Panc1 (cell line): ENCODE data around the gene PHF19. TPM values are rescaled to one million over a fixed set of nuclear protein-coding genes. Genes with fewer than 3 reads are reported as not detected.

Experiments
- ATAC-seq: fragments of 200-7000 bp; cut with Tn5 transposase; 2 replicates; pipeline ENCODE4 v1.9.1; 2020; ENCODE audit warnings: mild to moderate bottlenecking, moderate library complexity
- BruUV-seq: library from RNA; stranded (reverse); fragments of 400-500 nt; replicated peaks from 2 replicates; lab custom pipeline; 2021; lab: Mats Ljungman, UMichigan
- CTCF ChIA-PET: fragments of 300-600 bp; sonication (Branson Sonifier 250); formaldehyde crosslinking; loops from one replicate; lab custom pipeline; 2022; ENCODE audit warnings: antibody characterized with exemption; lab: Charles Lee
- POLR2A ChIA-PET: fragments of 300-600 bp; sonication (Branson Sonifier 250); formaldehyde crosslinking; loops from one replicate; lab custom pipeline; 2022; ENCODE audit warnings: antibody characterized with exemption; lab: Charles Lee
- DNase-seq: peaks from one replicate; pipeline ENCODE4 v3.0.0-alpha.2; 2010; ENCODE audit warnings: low read depth, low spot score
- H3K27ac ChIP-seq: 2 replicates; pipeline ENCODE4 v1.5.1; 2011; ENCODE audit warnings: mild to moderate bottlenecking, low read length, inconsistent platforms
- H3K27me3 ChIP-seq: fragments of 200-500 bp; sonication (Bioruptor generic); 2 replicates; pipeline ENCODE4 v1.6.0; 2014; ENCODE audit warnings: low read length, inconsistent platforms; ENCODE audit not compliant: control insufficient read depth, insufficient read depth
- H3K36me3 ChIP-seq: fragments of 200-500 bp; sonication (Bioruptor generic); 2 replicates; pipeline ENCODE4 v1.5.1; 2014; ENCODE audit warnings: inconsistent platforms, mild to moderate bottlenecking, low read length, moderate library complexity; ENCODE audit not compliant: control insufficient read depth, insufficient read depth
- H3K4me1 ChIP-seq: 2 replicates; pipeline ENCODE4 v1.5.1; 2011; ENCODE audit warnings: inconsistent platforms, mild to moderate bottlenecking, low read length, moderate library complexity; ENCODE audit not compliant: control insufficient read depth, insufficient read depth
- H3K4me3 ChIP-seq, 2 experiments: 2 replicates each; pipeline ENCODE4 v1.5.1; 2011 to 2012; ENCODE audit warnings: low read depth in 2 of 2, low read length in 2 of 2, mild to moderate bottlenecking in 2 of 2, inconsistent platforms in 1 of 2, moderate library complexity in 1 of 2
- H3K9me3 ChIP-seq: fragments of 200-500 bp; sonication (Bioruptor generic); 2 replicates; pipeline ENCODE4 v1.5.1; 2014; ENCODE audit warnings: low read depth, mild to moderate bottlenecking, inconsistent platforms, low read length, moderate library complexity; ENCODE audit not compliant: control insufficient read depth, insufficient read depth
- CTCF ChIP-seq: fragments of 450-650 bp; IDR thresholded peaks from 2 replicates; pipeline ENCODE4 v1.5.1; 2017; ENCODE audit warnings: mild to moderate bottlenecking
- POLR2AphosphoS5 ChIP-seq: IDR thresholded peaks from 2 replicates; pipeline ENCODE4 v1.6.1; 2012; ENCODE audit warnings: mild to moderate bottlenecking, low read depth, low read length, moderate library complexity
- SIN3A ChIP-seq: IDR thresholded peaks from 2 replicates; pipeline ENCODE4 v1.6.1; 2012; ENCODE audit warnings: low read depth, mild to moderate bottlenecking, low read length, moderate library complexity, borderline replicate concordance; ENCODE audit not compliant: insufficient read depth
- TCF7L2 ChIP-seq: IDR thresholded peaks from 2 replicates; pipeline ENCODE4 v1.6.1; 2011; ENCODE audit warnings: mild to moderate bottlenecking, low read depth, low read length, inconsistent platforms
- in situ Hi-C: cut with HindIII; loops from 2 replicates; pipeline ENCODE4 v1.10.0; 2016; ENCODE audit warnings: low sequenced_read_pairs, low pct_unique_long_range_greater_than_20kb
- intact Hi-C: fragments of 100-400 bp; cut with micrococcal nuclease; formaldehyde crosslinking; loops from one replicate; pipeline ENCODE4 v1.10.0; 2022; ENCODE audit not compliant: unreplicated experiment
- total RNA-seq: library from RNA; stranded (reverse); gene quantifications from one replicate; pipeline ENCODE4 v1.2.1, GENCODE V29; 2021; ENCODE audit not compliant: unreplicated experiment
- TF ChIP-seq, protein P1 (sequence below), 2 experiments: IDR thresholded peaks; 2 replicates each; pipeline ENCODE4 v1.6.1; 2011 to 2012; ENCODE audit warnings: low read depth in 2 of 2, control low read depth in 1 of 2, low read length in 1 of 2, mild to moderate bottlenecking in 1 of 2, moderate library complexity in 1 of 2; ENCODE audit not compliant: insufficient read depth in 1 of 2

PHF19 gene
- total RNA-seq, 1 experiment from 2014 or later, result 91.1 TPM

- no peak overlapping the region for H3K4me3 ChIP-seq
- DNase-seq (no peak), ATAC-seq (no peak)
- BruUV-seq, result no TSS peak
- intact Hi-C loops (no loop called here), in situ Hi-C loops (no loop called here)
- ChIA-PET CTCF (no interaction called here), POLR2A (no interaction called here)
- no peak for TF ChIP-seq SIN3A
- no peak for TF ChIP-seq POLR2AphosphoS5
- no peak for TF ChIP-seq CTCF
- no peak for TF ChIP-seq TCF7L2
- TF ChIP-seq, protein P1, sequence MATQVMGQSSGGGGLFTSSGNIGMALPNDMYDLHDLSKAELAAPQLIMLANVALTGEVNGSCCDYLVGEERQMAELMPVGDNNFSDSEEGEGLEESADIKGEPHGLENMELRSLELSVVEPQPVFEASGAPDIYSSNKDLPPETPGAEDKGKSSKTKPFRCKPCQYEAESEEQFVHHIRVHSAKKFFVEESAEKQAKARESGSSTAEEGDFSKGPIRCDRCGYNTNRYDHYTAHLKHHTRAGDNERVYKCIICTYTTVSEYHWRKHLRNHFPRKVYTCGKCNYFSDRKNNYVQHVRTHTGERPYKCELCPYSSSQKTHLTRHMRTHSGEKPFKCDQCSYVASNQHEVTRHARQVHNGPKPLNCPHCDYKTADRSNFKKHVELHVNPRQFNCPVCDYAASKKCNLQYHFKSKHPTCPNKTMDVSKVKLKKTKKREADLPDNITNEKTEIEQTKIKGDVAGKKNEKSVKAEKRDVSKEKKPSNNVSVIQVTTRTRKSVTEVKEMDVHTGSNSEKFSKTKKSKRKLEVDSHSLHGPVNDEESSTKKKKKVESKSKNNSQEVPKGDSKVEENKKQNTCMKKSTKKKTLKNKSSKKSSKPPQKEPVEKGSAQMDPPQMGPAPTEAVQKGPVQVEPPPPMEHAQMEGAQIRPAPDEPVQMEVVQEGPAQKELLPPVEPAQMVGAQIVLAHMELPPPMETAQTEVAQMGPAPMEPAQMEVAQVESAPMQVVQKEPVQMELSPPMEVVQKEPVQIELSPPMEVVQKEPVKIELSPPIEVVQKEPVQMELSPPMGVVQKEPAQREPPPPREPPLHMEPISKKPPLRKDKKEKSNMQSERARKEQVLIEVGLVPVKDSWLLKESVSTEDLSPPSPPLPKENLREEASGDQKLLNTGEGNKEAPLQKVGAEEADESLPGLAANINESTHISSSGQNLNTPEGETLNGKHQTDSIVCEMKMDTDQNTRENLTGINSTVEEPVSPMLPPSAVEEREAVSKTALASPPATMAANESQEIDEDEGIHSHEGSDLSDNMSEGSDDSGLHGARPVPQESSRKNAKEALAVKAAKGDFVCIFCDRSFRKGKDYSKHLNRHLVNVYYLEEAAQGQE (IDR thresholded peaks at IDR 0.05; ENCODE audit: insufficient read depth in 1 of 2, low read depth in 2 of 2, low read length in 1 of 2), result no peak
- no peaks in the 10 kb centered on the region for H3K27me3 ChIP-seq
- H3K27ac ChIP-seq, result no peak overlapping the region
- no peaks in the 10 kb centered on the region for H3K9me3 ChIP-seq
- H3K4me1 ChIP-seq, result no peaks in the 10 kb centered on the region
- H3K36me3 ChIP-seq, result peaks cover 2% of the 10 kb centered on the region; the same call in 1 of the 2 replicates
Measured at GRCh38 chr9:120860083-120860482, 16.9 kb downstream of the PHF19 start.

- ChIA-PET CTCF (no interaction called here), POLR2A (no interaction called here)
- no peaks in the 10 kb centered on the region for H3K4me1 ChIP-seq
- H3K9me3 ChIP-seq, result no peaks in the 10 kb centered on the region
- no peak overlapping the region for H3K4me3 ChIP-seq
- ATAC-seq, result no peak
- H3K36me3 ChIP-seq, result peaks cover 2% of the 10 kb centered on the region; the same call in 1 of the 2 replicates
- no peak overlapping the region for H3K27ac ChIP-seq
- TF ChIP-seq SIN3A, result no peak
- TF ChIP-seq TCF7L2, result no peak
- TF ChIP-seq CTCF, result no peak
- TF ChIP-seq, protein P1 (IDR thresholded peaks at IDR 0.05; ENCODE audit: insufficient read depth in 1 of 2, low read depth in 2 of 2, low read length in 1 of 2), result no peak
- TF ChIP-seq POLR2AphosphoS5, result no peak
- in situ Hi-C loops, result no loop called here
- no TSS peak for BruUV-seq
- no peak for DNase-seq
- intact Hi-C loops, result no loop called here
- H3K27me3 ChIP-seq, result no peaks in the 10 kb centered on the region
Measured at GRCh38 chr9:120859361-120859760, 17.6 kb downstream of the PHF19 start.
